GM18502 (cell line): ENCODE data around the gene PARPBP.
"Not testable (repeated sequence)": the region's sequence is repeated elsewhere in the genome, so short reads cannot be mapped to it uniquely, and the experiment has no call there.

Source experiments
- ATAC-seq: cut with Tn5 transposase; IDR thresholded peaks from one replicate; pipeline ENCODE4 v1.9.1; 2021; ENCODE audit warnings: mild to moderate bottlenecking; ENCODE audit not compliant: unreplicated experiment, poor library complexity

The PARPBP gene

GRCh38 chr12:102147062-102147587, 27.1 kb downstream of the PARPBP start:
- ATAC-seq, result not testable (repeated sequence)

DNA sequence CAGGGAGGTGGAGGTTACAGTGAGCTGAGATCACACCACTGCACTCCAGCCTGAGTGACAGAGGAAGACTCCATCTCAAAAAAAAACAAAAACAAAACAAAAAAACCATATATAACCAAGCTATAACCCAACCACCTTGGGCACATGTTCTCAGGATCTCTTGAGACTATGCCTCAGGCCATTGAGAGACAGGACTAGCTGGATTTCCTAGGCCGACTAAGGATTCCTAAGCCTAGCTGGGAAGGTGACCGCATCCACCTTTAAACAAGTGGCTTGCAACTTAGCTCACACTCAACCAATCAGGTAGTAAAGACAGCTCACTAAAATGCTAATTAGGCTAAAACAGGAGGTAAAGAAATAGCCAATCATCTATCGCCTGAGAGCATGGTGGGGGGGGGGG, 35.2 kb downstream of the PARPBP start:
- ATAC-seq, result not testable (repeated sequence)

DNA sequence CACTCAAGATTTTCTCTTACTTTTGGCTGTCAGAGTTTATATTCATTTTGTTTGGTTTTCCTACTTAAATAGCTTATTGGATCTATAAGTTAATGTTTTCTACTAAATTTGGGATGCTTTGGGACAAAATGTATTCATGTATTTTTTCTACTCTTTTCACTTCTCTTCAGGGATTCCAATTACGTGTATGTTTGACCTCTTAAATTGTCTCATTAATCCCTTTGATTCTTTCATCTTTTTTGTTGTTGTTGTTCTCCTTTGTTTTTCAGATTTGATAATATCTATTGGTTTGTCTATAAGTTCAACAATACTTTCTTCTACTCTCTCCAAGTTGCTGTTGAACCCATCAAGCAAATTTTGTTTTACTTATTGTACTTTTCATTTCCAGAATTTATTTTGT, 43.4 kb downstream of the PARPBP start:
- ATAC-seq, result no peak

DNA sequence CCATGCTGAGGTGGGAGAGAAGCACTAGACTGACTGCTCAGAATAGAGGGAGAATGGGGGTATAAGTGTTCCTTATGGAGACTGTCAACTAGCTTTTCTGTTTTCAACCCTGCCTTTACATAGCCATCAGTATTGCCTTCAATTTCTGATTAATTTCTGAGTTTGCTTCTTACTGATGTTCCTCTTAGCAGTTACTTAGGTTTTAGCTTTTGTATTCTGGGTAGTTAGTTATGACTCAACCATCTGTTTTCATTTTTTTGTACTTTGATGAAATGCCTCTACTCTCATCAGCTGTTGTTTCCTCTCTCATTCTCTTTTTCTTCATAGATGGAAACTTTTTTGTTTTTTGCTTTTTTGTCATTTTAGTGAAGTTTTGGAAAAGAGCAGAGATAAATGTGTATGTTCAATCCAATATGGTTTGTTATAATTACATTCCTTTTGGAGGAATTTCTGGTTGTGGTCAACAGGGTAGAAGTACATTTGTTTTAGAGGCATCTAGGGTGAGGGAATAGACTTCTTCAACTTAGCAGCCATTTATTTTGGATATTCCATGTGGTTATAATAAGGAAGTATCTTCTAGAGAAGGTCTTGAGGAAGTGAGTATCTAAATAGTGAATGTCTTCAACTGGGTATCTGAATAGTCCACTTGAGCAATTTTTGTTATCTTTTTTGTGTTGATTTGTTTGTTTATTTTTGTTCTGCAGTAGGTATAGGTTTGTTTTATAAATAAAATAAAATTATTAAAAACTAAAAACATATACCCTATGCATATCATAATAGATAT, 48.0 kb downstream of the PARPBP start:
- ATAC-seq, result peak; percentile 76

DNA sequence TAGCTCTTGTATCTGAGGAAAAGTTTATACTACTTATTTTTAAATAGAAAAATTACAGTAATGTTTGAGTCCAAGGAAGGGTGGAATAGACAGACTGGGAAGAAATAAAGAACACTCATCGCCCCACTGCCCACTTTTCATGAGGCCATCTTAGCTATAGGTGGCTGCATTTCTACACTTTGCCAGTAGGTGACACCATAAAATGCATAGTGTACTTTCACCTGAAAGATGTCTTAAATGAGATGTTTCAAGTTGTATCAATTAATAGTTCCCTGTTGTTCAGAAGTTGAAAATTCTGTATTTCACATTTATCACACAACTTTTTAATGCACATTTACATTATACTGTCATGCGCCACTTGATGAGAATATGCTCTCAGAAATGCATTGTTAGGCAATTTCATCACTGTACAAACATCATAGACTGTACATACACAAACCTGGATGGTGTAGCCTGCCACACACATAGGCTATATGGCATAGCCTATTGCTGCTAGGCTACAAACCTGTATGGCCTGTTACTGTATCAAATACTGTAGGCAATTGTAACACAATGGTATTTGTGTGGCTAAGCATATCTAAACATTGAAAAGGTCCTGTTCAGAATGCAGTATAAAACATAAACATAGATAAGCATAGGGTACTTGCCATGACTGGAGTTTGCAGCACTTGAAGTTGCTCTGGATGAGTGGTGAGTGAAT, 50.1 kb downstream of the PARPBP start:
- peak; percentile 51 for ATAC-seq

DNA sequence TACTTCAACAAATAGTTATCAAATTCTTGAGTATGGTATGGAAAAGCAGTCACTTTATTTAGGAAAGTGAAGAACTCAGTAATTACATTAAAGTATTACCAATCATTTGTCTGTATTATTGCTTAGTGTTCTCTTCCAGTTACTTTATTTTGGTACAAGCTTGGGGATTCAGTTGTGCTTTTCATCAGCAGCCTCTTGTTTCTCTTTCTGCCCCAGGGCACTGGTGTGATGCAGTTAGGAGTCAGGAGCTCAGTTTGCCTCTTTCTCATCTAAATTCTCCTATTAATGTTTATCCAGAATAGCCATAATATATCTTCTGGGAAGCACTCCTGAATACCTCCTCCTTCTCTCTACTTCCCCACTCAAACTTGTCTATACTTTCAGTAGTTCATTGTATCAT, 52.0 kb downstream of the PARPBP start:
- no peak for ATAC-seq

- no peak for ATAC-seq
Observed at GRCh38 chr12:102172436-102172835, 52.5 kb downstream of the PARPBP start.

- no peak for ATAC-seq
Observed at GRCh38 chr12:102174117-102174516, 54.1 kb downstream of the PARPBP start.

GRCh38 chr12:102174761-102175160, 54.8 kb downstream of the PARPBP start:
- ATAC-seq, result no peak

DNA sequence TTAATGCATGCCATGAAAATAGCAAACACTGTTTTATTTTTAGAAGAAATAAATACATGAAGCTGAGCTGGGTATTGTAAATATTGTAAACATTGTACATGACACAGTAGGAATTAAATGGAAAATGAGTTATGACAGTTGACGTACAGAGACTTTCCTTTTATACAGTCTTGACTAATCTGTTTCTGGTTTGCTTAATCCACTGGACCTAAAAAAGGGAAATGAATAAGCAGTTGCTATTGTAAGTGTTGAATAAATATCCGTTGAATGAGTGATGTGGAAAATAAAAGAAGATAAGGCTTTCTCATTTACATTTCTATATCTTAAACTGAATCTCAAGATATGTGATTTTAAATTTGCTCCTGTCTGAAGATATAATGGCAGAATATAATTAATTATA, 62.7 kb downstream of the PARPBP start:
- no peak for ATAC-seq

DNA sequence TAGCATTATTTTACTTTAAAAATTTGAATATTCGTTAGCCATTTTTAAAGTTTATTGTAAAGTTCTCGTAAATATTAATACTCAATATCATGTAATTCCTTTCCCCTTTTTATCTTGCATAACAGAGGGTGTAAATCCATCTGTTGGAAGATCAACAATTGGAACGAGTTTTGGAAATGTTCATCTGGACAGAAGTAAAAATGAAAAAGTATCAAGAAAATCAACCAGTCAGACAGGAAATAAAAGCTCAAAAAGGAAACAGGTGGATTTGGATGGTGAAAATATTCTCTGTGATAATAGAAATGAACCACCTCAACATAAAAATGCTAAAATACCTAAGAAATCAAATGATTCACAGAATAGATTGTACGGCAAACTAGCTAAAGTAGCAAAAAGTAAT, 75.8 kb downstream of the PARPBP start:
- no peak for ATAC-seq

DNA sequence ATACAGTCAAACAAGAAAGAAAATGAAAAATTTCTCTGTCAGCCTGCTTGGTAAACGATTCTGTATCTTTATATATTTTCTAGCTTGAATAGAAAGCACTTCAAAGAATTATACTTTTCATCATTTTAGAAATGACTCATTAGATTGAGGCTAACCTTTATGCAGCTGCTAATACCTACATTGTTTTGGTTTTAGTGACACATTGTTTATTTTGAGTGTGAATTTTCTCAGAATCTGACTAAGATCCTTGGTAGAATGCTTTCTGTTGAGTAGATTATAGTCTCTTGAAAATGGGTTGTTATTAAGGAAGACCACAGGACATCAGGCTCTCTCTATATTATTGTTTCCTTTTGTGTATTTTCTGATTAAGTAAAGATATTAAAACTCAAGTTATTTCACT, 77.8 kb downstream of the PARPBP start, which contains the start of gene PMCH:
Gene PMCH, minus strand, starts transcription at position 45 of the 400 bp plus-strand sequence. CDS start 63 bp downstream, outside the sequence.
- ATAC-seq, result peak; percentile 75

- no peak for ATAC-seq
Observed at GRCh38 chr12:102201436-102202061, 81.6 kb downstream of the PARPBP start.

- no peak for ATAC-seq
Observed at GRCh38 chr12:102202556-102202955, 82.6 kb downstream of the PARPBP start.

DNA sequence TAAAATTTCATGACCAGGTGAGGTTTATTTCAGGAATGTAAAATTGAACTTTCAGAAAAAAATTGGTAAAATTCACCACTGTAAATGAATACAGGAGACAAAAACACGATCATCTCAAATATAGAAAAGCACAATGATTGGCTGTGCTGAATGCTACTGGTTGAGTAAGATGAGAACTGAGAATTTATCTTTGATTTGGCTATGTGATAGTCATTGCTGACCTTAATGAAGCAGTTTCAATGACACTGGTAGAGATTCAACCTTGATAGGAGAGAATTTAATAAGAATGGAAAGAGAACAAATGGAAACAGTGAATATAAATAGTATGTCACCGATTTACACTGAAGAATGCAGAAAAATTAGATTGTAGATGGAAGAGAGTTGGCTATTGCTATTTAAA, 84.0 kb downstream of the PARPBP start:
- ATAC-seq, result no peak

- no peak for ATAC-seq
Observed at GRCh38 chr12:102215992-102216691, 96.2 kb downstream of the PARPBP start.

DNA sequence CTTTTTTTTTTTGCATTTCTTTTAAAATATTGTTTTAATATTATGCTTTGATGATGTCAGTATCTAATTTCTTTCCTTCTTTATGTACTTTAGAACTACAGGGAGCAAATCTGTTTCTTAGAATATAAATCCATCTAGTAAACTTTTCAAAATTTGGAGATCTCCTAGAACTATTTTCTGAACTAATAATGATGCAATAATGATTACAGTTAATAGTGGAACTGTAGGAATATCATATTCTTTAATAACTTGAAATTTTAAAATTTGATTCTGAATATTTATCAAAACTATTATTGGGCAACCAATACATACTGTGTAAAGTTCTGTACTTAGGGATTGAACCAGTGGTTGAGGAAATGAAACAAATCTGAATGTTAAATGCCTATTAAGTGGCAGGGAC, 100.8 kb downstream of the PARPBP start:
- ATAC-seq, result no peak

GRCh38 chr12:102227954-102228353, 108.0 kb downstream of the PARPBP start:
- no peak for ATAC-seq

DNA sequence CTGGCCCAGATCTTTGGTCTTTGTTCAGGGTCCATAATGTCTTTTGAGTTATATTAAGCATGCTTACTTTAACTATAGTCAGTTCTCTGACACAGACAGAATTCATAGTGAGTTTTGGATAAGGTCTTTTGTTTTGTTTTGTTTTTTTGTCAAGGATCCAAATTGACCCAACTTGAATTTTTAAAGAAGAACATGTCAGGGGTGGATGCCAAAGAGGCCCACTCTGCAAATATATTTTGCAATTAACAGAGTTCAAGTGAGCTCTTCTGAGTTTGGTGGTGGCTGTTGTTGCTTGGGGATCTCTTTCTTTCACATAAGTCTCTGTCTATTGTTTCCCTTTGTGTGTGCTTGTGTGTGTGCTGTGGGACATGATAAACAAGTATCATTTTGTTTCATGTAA, 112.1 kb downstream of the PARPBP start:
- ATAC-seq, result no peak

DNA sequence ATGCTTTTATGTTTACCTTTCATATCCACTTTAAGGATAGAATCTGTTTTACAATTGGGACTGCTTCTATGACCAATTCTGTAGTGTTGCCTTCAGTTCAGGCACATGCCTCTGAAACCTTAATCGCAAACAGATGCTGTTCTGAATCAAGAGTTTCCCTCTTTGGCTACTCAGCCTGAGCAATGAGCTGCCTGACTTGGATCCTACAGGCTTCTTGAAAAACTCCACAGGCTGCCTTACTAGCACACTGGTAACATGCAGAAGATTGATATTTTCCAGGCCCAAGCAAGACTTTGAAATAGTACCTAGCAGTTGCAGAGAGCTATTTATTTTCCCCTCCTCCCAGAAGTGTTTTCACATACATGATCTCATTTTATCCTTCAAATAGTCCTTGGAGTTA, 112.5 kb downstream of the PARPBP start:
- ATAC-seq, result no peak
